Brain pericyte (primary cell): Measurements from ENCODE around the gene USP6NL.
"Not testable (repeated sequence)": the region's sequence is repeated elsewhere in the genome, so short reads cannot be mapped to it uniquely, and the experiment has no call there.

Experiments used
- DNase-seq: peaks from one replicate; pipeline ENCODE4 v3.0.0-alpha.2; 2012; ENCODE audit warnings: low read depth, low spot score

The USP6NL gene

GRCh38 chr10:11446133-11446532, 165.3 kb downstream of the USP6NL start:
- no peak for DNase-seq

- DNase-seq: no peak
Measured at GRCh38 chr10:11444531-11445228, 166.8 kb downstream of the USP6NL start.

DNA sequence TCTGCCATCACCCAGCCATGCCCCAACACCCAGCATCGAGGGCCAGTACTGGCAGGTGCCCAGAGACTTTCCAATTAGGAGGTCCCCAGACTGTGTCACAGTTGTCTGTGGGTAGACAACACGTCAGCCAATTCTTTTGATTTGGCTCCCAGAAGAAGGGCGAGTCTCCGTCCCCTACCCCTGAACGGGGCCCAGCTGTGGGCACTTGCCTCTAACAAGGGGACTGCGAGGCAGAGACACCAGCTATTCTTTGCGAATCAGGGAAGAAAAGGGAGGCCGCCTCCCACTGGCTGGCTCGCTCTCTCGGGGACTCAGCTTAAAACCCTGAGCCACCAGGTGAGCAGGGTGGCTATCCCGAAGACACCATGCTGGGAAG, 167.3 kb downstream of the USP6NL start:
- no peak for DNase-seq

GRCh38 chr10:11443468-11444154, 167.8 kb downstream of the USP6NL start:
- DNase-seq: no peak

DNA sequence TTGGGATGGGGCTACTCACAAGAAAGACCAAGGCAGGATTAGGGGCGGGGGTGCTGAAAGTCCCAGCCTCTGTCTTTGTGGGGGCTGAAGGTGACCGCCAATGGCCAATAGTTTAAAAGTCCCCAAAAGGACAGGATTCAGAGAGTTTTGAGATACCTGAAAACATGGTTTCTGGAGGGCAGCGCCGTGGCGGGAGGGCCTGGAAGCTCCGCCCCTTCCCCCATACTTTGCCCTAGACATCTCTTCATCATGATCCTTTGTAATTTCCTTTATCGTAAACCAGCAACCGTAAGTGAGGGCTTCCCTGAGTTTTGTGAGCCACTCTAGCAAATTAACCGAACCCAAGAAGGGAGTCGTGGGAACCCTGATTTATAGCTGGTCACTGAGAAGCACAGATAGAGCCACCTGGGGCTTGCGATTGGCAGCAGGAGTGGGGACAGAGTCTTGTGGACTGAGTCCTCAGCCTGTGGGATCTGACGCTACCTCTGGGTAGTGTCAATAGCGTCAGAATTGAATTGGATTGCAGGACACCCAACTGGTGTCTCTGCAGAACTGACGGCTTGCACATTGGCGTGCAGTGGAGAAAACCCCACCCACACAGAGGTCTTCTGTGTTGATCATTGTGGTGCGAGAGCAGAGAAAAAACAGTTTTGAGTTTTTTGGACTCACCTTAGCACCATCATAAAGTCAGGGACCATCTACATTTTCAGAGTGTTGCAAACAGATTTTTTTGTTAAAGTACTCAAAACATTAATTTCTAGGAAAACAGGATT, 169.3 kb downstream of the USP6NL start:
- DNase-seq: no peak

DNA sequence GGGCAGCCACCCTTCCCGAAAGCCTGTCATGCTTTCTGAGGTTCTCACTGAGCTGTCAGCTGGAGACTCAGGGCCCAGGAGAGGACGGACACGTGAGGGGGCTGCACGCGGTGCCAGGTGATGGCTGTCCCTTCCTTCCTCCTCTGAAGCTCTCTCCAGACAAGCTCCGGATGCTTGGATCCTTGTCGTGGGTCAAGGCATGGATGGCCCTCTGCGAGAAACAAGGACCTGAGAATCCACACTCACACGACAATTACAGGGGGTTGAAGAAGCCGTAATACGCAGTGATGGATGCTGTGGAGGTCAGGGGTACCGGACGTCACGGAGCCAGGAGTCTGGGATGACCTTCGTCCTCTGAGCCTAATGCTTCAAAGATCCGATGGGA, 170.3 kb downstream of the USP6NL start:
- DNase-seq: no peak

DNA sequence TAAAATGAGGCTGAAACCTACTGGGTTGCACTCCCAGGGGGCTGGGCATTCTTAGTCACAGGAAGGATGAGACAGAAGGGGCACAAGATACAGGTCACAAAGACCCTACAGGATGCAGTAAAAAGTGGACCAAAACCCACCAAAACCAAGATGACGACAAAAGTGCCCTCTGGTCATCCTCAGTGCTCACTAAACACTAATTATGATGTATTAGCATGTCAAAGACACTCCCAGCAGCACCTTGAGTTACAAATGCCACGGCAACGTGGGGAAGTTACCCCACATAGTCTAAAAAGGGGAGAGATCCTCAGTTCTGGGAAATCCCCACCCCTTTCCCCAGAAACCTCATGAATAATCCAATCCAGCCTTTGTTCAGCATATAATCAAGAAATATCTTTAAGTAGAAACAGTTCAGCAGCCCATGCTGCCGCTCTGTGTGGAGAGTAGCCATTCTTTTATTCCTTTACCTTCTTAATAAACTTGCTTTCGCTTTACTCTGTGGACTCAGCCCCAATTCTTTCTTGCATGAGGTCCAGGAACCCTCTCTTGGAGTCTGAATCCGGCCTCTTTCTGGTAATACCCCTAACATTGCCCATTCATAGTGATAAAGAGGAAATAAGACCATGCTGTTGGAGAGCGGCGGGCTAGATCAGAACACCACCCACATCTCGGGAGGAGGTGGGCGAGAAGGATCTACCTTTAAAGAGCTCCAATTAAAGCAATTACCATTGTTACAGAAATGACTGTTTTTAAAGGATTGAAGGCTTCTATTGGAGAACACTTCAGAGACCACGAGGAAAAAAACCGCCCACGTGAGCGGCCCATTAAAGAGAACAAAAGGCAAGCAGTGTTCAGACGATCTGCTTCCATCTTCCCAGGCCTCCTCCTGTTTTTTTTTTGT, 170.9 kb downstream of the USP6NL start:
- no peak for DNase-seq

- DNase-seq: no peak
Measured at GRCh38 chr10:11439523-11440053, 171.9 kb downstream of the USP6NL start.

DNA sequence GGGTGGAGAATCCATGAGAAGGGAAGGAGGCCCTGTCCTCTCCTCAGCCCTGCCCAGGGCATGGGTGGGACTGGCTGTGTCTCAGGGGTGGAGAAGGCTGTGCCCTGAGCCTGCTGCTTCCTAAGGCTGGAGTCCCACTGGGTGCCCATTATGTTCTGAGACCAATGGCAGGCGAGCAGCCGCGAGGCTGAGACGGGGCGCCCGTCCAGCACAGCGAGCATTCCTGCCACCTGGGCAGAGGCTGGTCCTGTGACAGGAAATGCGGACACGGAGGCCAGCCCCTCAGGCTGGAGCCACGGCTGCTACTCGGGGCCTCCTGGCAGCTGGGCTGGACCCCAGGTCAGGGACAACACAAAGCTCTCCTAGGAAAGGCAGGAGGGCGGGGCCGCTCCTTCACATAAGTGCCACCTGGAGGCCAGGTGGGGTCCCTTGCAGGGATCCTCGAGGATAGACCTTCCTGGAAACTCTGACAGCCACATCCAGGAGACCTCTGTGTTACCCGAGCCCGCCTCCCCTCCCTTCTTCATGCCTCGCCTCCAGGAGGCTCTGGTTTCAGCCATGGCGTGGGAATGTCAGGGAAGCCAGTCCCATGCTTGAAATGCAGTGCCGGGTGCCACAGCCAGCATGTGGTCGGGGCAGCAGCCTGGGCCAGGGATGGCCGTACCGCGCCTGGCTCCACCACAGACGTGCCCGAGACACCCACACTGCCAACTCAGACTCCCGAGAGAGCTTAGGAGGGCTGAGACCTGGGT, 173.9 kb downstream of the USP6NL start:
- no peak for DNase-seq

GRCh38 chr10:11436445-11436844, 175.0 kb downstream of the USP6NL start:
- DNase-seq: not testable (repeated sequence)

DNA sequence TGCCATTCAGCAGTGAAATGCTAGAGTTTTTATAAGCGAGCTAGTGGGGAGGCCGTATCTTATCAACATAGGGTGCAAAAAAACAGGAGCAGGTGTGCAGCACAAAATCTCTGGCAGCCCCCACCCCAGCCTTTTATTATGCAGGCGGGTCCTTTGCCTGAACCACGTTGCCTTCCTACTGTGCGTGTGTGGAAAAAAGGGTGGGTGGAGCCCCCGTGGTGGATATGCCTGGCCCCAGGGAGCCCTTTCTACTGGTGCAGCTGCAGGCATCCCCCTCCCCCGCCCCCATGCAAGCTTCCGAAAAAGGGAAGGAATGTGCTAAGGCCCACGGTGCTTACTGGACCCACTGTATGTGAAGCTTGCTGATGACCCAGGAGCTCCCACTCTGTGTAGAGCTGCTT, 175.9 kb downstream of the USP6NL start:
- DNase-seq: no peak

DNA sequence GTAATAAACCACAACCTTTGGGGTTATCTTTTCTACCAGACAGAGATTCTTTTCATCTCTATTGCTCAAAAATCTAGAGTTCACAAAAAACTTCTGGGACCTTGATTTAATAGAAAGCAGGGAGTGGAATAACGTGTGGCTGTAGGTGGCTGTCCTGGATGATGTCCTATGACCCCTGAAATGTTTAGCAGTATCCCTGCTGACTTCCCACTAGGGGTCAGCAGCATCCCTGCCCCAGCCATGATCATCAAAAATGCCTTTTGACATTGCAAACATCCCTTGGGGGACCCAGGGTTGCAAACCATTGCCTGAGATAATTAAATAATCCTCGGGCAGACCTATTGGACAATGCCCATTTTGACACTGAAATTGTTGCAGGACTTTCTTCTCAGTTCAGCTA, 177.1 kb downstream of the USP6NL start:
- DNase-seq: no peak

GRCh38 chr10:11433657-11434056, 177.8 kb downstream of the USP6NL start:
- no peak for DNase-seq

DNA sequence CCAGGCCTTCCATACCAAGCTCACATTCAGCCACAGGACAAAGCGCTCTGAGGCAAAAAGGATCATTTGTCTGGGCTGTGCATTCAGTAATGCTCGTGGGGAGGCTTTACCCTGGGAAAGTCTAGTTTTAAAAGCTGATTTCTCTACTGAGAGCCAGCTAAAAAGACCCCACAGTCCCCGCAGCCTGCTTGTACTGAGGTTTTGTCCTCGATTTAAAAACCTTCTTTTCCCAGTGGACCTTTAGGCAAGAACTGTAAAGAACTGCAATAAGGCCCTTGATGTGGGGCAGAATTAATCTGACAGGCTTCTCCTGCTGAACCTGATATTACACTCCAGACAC, 180.3 kb downstream of the USP6NL start:
- no peak for DNase-seq

DNA sequence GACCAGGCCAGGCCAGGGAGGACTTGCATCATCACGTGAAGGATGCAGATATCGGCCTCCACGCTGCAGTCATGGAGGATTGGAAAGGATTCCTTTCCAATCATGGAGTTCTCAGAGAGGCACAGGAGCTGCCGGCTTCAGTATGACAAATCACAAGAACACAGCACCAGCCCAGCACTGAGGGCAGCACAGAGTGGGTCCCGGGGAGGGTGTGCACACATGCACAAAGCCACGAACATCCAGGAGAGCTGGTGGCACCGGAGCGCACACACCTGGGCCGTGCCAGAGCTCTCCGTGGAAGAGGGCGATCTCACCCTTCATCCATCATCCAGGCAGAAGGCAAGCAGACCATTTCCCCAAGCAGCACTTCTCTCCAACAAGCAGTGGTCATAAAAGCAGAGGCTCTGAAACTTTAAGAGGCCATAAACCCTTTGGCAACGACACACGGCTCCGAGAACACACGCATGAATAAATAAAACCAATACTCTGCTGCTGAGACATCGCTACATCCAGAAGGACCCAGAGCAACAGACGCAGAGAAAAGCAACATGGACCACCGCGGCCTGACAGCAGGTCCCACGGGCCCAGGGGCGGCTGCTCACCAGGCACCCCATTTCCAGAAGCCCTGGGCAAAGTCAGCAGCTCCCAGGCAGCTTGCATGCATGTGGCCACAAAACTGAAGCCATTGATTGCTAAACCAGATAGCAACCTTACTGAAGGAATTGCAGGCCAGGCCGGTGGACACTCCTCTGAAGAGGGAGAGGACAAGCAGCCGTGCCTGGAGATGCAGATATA, 180.8 kb downstream of the USP6NL start:
- DNase-seq: no peak

DNA sequence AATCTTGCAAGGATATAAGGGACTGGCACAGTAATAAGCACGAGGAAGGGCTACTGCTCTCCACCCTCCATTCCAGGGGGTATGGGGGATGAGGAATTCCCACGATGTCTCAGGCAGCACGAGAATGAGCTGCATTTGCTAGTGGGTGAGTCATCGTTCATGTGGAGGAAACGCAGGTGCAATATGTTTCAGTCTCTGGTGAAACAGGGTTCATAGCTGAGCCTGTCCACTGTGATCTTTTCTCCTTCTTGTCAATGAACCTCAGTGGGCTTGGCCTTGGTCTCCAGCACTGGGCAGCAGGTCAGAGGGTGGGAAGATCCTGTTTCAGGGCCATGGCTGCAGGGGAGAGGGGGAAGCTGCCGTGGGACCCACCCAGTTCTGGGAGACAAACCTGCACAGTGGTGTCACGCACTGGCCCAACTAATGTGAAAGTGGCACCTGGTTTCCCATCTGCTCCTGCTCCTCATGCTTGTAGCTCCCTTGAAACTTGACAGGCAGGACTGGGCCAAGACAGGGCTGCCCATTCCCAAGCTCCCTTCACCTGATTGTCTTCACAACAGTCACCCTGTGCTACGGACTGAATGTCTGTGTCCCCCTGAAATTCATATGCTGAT, 181.9 kb downstream of the USP6NL start:
- no peak for DNase-seq

- DNase-seq: no peak
Measured at GRCh38 chr10:11425676-11426075, 185.8 kb downstream of the USP6NL start.

- peak; percentile 27 for DNase-seq
Measured at GRCh38 chr10:11425296-11425610, 186.2 kb downstream of the USP6NL start.

- DNase-seq: no peak
Measured at GRCh38 chr10:11424456-11425295, 186.8 kb downstream of the USP6NL start.
